GM18526 (cell line): ENCODE results near the gene GRK2.

ENCODE experiments used
- POLR2A ChIP-seq: IDR thresholded peaks from 3 replicates; pipeline ENCODE4 v1.6.1; 2011; ENCODE audit not compliant: insufficient read length; ENCODE audit errors: extremely low read depth

The GRK2 gene

GRCh38 chr11:67308031-67308866, 42.0 kb downstream of the GRK2 start:
- TF ChIP-seq POLR2A = no peak

- TF ChIP-seq POLR2A = no peak
Observed at GRCh38 chr11:67309166-67309565, 42.9 kb downstream of the GRK2 start.

- TF ChIP-seq POLR2A = no peak
Observed at GRCh38 chr11:67309661-67310061, 43.4 kb downstream of the GRK2 start.

- TF ChIP-seq POLR2A = no peak
Observed at GRCh38 chr11:67310246-67311050, 44.2 kb downstream of the GRK2 start.

GRCh38 chr11:67311051-67311555, 44.8 kb downstream of the GRK2 start:
- no peak for TF ChIP-seq POLR2A

GRCh38 chr11:67311556-67312082, 45.3 kb downstream of the GRK2 start:
- no peak for TF ChIP-seq POLR2A

- TF ChIP-seq POLR2A = no peak
Observed at GRCh38 chr11:67312187-67313021, 46.1 kb downstream of the GRK2 start.

GRCh38 chr11:67313125-67313890, 47.0 kb downstream of the GRK2 start:
- TF ChIP-seq POLR2A = no peak

- TF ChIP-seq POLR2A = no peak
Observed at GRCh38 chr11:67314218-67314617, 47.9 kb downstream of the GRK2 start.

GRCh38 chr11:67315325-67315909, 49.1 kb downstream of the GRK2 start:
- no peak for TF ChIP-seq POLR2A

- TF ChIP-seq POLR2A = no peak
Observed at GRCh38 chr11:67316882-67317204, 50.6 kb downstream of the GRK2 start.

- peak; percentile 62 for TF ChIP-seq POLR2A
Observed at GRCh38 chr11:67317205-67317887, 51.1 kb downstream of the GRK2 start.

GRCh38 chr11:67317888-67318555, 51.7 kb downstream of the GRK2 start:
- TF ChIP-seq POLR2A = no peak

GRCh38 chr11:67320011-67320410, 53.7 kb downstream of the GRK2 start:
- no peak for TF ChIP-seq POLR2A
